NCI-H345 treated with DMSO at 0.1 percent for 48 hours (cell line): ENCODE data around the gene B4GALNT3.

Experiments used
- DNase-seq: peaks from one replicate; lab custom pipeline; 2025; ENCODE audit not compliant: unreplicated experiment; lab: John Stamatoyannopoulos, UW

The B4GALNT3 gene

GRCh38 chr12:508795-509194 is 49.1 kb downstream of the B4GALNT3 start:
- DNase-seq = peak; percentile 41

GRCh38 chr12:509500-509899 is 49.8 kb downstream of the B4GALNT3 start:
- no peak for DNase-seq

- peak; percentile 54 for DNase-seq
These were observed 50.5 kb downstream of the B4GALNT3 start for GRCh38 chr12:510071-510825.

- DNase-seq = no peak
These were observed 53.2 kb downstream of the B4GALNT3 start for GRCh38 chr12:512933-513332.

GRCh38 chr12:513446-513845 is 53.7 kb downstream of the B4GALNT3 start:
- DNase-seq = no peak

- no peak for DNase-seq
These were observed 57.8 kb downstream of the B4GALNT3 start for GRCh38 chr12:517538-517937.

- DNase-seq = no peak
These were observed 60.4 kb downstream of the B4GALNT3 start for GRCh38 chr12:520119-520518.

- DNase-seq = no peak
These were observed 63.1 kb downstream of the B4GALNT3 start for GRCh38 chr12:522692-523378.

GRCh38 chr12:524167-524951 is 64.6 kb downstream of the B4GALNT3 start:
- DNase-seq = no peak

- DNase-seq = no peak
These were observed 66.3 kb downstream of the B4GALNT3 start for GRCh38 chr12:526089-526488.

- DNase-seq = no peak
These were observed 67.5 kb downstream of the B4GALNT3 start for GRCh38 chr12:527241-527640.

- DNase-seq = no peak
These were observed 68.0 kb downstream of the B4GALNT3 start for GRCh38 chr12:527729-528128.

GRCh38 chr12:530308-530707 is 70.6 kb downstream of the B4GALNT3 start:
- no peak for DNase-seq

- DNase-seq = no peak
These were observed 71.1 kb downstream of the B4GALNT3 start for GRCh38 chr12:530821-531220.

- no peak for DNase-seq
These were observed 72.3 kb downstream of the B4GALNT3 start for GRCh38 chr12:531951-532585.

- no peak for DNase-seq
These were observed 73.3 kb downstream of the B4GALNT3 start for GRCh38 chr12:532908-533565.

- DNase-seq = no peak
These were observed 74.0 kb downstream of the B4GALNT3 start for GRCh38 chr12:533718-534117.

- no peak for DNase-seq
These were observed 74.5 kb downstream of the B4GALNT3 start for GRCh38 chr12:534216-534615.

- DNase-seq = no peak
These were observed 75.7 kb downstream of the B4GALNT3 start for GRCh38 chr12:535396-535795.

- no peak for DNase-seq
These were observed 77.1 kb downstream of the B4GALNT3 start for GRCh38 chr12:536751-537245.

- peak; percentile 6 for DNase-seq
These were observed 78.0 kb downstream of the B4GALNT3 start for GRCh38 chr12:537772-538171.
